Activated T-cell treated with anti-CD3 and anti-CD28 coated beads for 48 hours (primary cell): ENCODE data around the gene TAC3.
"Not testable (repeated sequence)": the region's sequence is repeated elsewhere in the genome, so short reads cannot be mapped to it uniquely, and the experiment has no call there.

ENCODE experiments used
- DNase-seq: peaks from one replicate; pipeline ENCODE4 v3.0.0-alpha.2; 2020; ENCODE audit warnings: low read depth

The TAC3 gene

DNA sequence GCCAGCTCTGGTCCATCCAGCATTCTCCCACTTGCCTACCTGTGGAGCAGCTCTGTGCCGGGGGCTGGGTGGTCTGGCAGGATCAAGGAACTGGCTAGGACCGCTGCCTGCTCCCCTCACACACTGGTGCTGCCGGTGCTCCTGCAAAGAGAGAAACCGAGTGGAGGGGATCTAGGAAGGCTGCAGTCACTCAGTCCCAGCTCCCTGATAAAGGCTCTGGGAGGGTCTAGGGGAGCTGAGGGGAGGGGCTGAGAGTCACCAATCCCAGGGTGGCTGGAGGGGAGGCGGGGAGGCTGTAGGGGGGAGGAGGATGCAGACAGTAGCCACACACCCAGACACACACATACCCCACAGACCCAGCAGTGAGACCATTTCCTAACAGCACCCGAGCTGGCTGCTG, at the start of gene TAC3:
TSS of gene TAC3 (minus strand) at position 182 of the 400 bp plus-strand sequence. CDS start 732 bp downstream, outside the sequence.
- no peak for DNase-seq

DNA sequence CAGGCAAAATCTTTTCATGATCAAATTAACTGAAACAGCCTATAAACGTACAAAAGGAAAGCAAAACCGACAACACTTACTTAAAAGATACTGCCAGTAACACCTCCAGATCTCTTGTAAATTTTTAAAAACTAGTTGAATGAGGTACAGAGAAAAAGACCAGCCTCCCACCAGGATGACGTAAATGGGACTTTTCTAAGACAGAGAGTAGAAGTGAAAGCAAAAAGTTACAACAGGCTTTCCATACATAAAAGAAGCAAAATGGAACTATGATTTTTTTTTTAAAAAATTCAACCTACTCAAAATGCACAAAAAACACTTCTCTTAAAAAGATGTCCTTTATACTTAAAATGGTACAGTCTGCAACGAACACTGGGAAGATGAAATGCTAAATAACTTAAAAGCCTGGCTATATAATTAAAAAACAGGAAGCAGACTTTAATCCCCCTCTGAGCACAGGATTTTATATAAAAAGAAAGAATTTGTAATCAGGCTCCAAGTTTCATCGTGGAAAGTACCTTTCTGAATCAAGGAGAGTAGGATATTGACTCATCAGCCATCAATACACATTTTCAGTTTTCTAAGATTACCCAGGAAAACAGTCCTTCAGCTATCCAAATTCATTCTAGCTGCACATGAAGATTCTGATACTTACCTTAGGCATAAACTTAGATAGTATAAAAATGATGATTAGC, 47.8 kb upstream of the TAC3 start:
- no peak for DNase-seq

DNA sequence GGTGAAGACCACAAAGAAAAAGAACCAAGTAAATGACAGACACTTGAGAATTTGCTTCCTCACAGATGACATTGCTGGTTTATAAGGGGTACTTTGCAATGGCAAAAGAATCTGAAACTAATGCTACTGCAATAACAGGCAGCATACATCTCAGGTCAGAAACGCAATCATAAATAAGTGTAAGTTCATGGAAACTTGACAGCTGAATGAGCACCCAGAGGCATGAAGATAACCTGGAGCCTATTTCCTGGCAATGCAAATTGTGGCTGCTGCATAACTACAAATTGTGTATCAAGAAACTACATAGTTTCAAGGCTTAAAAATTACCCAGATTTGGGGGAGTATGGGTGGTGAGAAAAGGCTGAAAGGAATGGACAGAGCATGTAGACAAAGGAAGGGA, 42.1 kb upstream of the TAC3 start:
- no peak for DNase-seq

DNA sequence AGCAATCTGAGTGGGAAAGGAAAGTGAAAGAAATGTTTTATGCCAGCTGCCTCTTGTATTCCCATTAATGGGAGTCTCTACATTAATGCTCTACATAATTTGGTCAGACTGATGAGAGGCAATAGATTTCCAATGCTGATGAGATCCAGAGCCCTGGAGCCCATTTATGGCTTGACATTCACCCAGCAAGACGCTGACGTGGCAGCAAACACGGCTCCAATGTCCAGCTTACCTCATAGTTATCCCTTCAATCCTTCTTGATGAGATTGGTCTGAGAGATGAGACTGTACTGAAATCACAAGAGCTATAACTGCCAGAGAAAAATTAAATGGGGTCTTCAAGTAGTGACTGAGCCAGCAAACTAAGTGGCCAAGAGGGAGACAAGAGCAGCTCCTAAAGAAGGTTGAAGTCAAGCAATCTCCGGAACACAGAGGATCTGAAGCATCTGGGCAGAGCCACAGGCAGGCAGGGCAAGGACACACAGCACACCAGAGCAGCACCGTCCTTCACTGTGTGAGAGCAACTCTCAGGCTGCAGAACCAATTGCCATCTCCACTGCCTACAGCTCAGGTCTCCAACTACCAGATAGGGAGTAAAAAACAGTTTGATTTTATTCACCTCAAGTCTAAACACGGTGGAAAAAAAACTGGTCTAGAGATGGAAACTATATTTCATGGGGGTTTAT, 40.9 kb upstream of the TAC3 start:
- no peak for DNase-seq

DNA sequence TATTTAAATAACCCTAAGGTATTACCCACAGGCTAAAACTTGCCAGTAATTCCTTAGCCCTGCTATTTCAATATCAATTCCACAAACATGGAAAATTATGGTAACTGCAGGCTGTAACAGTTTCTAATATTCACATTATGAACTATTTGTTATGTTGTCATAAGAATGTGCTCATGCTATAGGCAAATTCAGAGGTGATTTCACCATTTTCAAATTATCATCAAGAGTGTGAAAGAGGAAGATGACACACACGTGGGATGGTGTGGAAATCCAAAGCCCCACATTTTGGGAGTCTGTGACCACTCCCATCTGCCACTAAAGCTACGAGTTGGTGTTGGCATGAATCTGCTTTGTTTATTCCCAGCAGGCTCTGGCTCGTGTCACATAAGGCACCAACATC, 39.5 kb upstream of the TAC3 start:
- DNase-seq = no peak

DNA sequence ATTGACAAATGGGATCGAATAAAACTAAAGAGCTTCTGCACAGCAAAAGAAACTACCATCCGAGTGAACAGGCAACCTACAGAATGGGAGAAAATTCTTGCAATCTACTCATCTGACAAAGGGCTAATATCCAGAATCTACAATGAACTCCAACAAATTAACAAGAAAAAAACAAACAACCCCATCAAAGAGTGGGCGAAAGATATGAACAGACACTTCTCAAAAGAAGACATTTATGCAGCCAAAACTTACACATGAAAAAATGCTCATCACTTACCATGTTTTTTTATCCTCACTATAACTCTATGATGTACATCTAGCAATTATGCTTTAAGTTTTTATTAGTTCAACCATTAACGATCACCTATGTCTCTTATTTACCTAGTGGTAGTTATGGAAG, 37.6 kb upstream of the TAC3 start:
- not testable (repeated sequence) for DNase-seq

DNA sequence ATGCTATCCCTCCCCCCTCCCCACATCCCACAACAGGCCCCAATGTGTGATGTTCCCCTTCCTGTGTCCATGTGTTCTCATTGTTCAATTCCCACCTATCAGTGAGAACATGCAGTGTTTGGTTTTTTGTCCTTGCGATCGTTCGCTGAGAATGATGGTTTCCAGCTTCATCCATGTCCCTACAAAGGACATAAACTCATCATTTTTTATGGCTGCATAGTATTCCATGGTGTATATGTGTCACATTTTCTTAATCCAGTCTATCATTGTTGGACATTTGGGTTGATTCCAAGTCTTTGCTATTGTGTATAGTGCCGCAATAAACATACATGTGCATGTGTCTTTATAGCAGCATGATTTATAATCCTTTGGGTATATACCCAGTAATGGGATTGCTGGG, 36.8 kb upstream of the TAC3 start:
- DNase-seq = not testable (repeated sequence)

DNA sequence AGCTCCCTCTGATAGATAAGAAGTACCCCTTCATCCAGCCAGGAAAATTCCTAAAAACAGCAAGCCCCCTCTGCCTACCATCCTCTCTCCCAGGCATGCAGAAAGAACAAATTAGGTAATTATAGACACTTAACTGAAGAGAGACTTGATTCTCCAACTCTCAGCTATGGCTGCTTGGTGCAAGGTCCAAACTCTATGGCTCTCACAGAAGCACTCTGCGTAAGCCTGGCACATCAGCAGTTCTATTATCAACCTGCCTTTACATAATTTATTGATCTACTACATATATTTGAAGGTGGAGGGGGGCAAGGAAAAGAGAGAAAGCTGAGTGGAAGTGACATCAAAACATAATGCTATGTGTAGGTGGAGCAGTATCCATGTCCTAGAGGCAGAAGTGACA, 34.7 kb upstream of the TAC3 start:
- no peak for DNase-seq

DNA sequence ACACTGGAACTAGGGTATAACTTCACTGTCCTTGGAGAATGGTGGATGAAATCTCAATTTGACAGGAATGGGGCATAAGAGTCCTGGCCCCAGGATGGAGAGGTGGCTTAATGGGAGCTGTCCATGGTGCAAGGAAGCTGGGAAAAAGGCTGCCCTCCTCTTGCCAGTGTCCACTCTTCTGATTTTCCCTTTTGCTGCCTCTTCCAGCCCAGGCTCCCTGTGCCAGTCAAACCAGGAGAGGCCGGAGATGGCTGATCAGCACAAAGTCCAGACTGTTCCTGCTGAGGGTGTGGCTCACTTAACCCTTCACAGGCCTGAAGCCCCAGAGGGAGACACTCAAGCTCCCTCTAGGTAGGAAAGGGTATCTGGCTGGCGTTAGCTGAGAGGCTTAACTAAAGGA, 33.6 kb upstream of the TAC3 start, which contains the start of gene MYO1A:
TSS of gene MYO1A (minus strand) at position 240 of the 400 bp plus-strand sequence. CDS start 1,806 bp downstream, outside the sequence.
- DNase-seq = no peak

DNA sequence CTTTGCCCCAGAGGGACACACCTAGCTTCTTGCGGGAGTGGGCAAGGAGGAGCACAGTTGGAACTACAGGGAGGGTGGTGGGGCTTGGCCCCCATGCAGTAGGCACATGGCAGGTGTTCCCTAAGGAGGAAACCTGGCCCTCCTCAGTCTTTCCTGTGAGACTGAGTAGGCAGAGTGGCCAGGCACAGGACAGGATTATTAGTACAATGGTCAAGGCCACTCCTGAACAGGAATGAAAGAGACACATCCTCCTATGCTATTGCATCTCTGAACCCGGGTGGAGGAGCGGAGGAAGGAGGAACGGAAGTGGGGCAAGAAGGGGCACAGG, 32.8 kb upstream of the TAC3 start:
- no peak for DNase-seq

DNA sequence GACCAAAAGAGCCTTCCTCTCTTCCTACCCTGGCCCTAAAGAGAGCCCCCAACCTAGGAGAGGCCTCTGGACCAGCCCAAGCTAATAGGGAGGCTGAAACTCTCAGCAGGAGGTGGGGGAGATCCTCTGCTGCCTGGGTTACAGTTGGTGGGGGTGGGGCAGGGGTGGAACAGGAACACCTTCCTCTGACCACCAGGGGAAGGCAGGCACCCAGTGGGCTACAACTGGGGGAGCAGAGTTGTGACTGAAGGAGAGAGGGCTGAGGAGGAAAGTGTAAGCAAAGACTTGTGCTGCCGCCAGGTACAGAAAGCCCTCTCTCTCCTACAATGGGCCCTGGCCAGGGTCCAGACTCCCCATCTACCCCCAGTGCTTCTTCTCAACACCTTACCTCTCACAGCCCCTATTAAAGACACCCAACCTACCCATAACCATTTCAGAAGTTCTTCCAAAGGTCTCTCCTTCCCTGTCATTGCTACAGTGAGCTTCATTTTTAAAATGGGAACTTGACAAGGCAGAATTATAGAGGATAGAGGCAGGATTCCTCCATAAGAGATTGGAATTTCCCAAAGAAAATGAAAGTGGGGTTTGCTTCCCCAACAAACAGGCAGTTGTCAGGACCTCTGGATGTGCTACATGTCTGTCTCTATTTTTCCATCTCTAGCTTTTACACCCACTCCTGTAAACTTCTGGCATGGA, 32.2 kb upstream of the TAC3 start:
- no peak for DNase-seq

DNA sequence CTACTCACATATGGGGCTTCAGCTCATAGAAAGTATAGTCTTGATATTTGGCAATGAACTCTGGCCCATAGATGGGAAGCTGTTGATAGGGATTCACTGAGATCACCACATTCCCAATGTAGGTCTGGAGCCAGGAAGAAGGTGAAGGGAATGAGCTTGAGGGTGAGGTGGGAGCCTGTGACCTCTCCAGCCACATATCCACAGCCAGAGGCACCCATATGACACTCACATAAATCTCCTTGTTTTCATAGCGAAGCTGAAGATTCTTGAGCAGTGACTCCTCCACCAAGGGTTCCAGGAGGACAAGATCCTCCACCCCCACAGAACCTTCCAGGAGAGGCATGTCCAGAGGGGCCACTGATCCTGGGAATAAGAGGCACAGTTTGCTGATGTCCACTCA, 31.7 kb upstream of the TAC3 start:
- no peak for DNase-seq

DNA sequence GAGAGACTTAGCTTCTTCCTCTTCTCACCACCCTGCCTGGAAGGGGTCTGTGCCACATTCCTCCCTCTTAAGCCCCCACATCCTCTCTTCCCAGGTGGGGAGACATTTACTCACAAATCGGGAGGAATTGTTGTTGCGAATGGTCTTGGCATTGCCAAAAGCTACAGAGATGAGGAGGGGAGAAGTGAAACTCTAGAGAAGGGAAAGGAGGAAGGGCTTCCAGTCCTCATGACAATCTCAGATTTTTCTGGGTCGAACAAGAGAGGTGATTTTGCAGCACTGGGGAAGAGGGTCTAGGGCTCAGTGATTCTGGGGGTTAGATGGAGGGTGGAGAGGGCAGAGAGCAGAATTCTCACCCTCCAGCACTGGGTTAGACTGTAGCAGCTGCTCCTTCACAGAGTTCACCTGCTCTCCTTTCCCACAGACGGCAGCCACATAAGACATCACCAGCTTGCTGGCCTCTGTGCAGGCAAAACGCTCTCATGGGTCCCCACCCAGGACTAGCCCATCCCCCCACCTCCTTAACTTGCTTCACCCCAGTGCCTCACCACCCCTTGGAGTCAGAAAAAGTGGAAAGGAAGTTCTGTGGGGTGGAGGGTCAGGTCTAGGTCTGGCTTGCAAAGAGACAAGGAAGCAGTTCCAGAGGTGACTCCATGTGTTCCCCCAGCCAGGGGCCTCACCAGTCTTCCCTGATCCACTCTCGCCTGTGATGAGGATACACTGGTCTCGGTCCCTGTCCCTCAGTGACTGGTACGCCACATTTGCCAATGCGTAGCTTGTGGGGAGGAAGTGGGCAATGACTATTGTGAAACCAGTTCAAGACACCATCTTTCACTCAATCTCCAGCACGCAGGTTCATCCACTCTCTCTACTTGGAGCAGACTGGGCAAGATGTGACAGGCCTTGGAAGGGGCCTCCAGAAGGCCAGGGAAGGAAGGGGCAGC, 30.9 kb upstream of the TAC3 start:
- peak; percentile 56 for DNase-seq

DNA sequence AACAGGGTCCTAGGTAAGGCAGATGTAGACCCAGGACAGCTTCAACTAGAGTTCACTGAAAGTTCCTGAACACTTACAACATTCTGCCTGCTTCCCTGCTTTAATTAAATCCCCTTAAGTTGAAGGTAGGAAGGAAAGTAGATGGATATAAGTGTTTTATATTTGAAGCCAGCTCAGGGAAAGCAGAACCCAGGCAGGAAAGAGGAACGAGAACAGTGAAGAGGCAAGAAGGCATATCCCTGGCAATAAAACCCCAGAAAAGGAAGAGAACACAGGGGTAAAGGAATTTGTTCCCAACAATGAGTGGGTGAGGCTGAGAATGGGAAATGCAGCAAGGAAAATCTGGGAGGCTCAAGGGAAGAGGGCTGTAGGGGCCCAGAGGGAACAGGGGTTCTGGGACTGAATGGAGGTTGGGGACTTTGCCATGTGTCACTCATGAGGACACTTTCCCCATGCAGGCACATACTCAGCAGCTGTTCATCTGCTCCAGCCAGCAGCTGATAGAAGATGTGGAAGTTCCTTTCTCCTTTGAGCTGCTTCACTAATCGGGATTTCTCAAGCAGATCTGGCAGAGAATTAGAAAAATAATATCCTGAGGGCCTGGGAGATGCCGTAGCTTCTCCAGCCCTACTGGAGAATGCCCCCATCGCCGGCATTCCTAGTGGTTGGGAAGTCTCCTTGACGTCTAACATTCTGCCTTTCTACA, 29.9 kb upstream of the TAC3 start:
- DNase-seq = no peak

DNA sequence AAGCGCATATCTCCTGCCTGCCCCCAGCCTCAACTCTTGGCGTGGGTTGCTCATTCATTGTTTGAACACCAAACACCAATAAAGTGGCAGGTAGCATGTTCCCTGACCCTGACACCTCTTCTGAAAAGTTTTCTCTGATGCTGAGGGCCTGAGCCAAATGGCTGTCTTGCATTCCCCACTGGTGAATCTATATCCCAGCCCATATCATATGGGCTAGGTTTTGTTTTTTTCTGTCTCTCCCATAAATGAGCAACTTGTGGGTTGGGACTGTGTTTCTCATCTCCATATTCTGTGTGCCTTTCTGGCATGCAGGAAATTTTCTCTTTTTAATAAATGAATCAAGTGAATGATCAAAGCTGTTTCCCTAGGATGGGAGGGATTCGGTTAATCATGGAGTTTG, 28.6 kb upstream of the TAC3 start:
- DNase-seq = no peak

DNA sequence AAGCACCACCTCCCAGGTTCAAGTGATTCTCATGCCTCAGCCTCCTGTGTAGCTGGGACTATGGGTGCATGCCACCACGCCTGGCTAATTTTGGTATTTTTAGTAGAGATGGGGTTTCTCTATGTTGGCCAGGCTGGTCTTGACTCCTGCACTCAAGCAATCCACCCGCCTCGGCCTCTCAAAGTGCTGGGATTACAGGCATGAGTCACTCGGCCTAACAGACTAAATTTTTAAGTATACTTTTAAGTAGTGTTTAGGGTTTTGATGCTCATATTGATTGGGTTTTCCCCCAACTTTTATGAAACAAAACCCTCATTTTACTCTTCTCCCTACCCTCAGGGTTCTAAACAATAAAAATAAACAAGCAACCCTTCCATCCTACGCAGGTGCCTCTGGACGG, 28.1 kb upstream of the TAC3 start:
- DNase-seq = no peak

DNA sequence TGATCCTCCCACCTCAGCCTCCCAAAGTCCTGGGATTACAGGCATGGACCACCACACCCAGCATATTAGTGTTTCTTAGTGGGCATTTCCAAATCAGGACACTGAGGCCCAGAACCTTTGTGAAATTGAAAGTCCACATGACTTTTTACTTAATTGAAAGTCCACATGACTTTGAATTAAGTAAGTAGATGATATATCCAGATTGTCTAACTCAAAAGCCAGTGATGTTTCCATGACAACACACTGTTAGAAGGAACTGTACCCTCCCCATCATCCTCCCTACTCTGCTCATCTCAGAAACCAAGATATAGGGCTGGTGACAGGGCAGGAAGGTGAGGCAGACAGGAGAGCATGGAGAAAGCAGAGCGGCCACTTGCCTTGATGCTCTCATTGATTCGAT, 26.4 kb upstream of the TAC3 start:
- no peak for DNase-seq

DNA sequence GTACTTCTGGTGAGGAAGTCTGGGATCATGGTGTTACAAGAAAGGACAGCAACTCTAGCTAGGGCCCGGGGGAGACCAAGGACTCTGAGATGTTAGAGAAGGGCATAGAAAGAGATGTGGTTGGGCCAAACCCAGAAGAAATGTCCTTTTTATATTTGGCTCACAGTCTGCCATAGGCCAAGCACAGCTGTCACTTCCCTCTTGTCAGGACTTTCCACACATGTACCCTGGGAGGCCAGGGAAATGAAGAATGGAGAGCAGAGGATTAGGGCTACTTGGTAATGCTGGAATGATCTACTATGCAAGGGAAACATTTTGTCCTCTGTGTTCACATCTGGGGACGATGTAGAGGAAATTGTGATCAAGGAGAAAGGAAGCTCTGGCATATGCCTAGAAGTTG, 24.4 kb upstream of the TAC3 start:
- DNase-seq = no peak

DNA sequence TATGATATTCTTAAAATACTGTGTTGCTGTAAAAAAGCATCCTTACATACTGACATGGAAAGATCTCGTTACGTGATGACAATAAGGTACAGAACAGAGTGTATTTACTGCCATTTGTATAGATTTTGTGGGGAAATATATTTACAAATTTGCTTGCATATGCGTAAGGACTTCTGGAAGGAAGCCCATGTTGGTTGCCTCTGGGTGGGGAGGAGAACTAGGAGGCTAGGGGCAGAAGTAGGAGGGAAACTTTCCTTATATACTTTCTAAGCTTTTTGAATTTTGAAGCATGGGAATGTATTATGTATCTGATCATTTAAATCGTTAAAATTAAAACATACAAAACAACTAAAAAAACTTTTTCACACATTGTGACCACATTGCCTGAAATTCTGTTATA, 23.9 kb upstream of the TAC3 start:
- DNase-seq = no peak

DNA sequence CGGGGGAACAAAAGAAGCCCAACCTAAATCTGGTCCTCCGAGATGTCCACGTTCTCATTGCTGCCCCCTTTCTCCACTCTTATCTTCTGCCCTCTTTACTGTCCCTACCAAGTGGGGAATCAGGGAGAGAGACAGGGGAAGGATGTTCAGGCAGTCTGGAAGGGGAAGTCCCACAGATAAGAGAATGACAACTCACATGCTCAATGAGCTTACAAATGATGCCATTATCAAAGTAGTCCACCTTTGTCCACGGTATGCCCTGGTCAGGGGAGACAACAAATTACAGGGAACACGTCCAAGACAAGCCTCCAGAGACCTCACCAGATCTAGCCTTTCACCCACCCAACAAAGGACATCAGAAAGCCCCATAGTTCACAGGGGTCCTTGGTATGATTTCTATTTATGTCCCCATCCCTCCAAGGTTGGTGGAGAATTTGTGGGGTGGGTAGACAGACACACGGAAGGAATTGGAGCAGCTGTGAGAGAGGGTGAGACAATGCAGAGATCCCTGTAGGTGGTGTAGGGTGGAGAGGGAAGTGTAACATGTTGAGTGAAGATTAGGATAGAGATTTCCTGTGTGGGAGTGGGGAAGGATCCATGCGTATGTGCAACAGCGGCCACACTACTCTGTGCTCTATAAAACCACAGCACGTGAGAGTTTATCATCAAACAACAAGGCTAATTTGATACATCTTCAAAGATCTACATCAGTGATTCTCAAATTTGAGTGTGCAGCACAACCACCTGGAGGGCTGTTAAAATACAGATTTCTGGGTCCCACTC, 22.9 kb upstream of the TAC3 start:
- DNase-seq = no peak

DNA sequence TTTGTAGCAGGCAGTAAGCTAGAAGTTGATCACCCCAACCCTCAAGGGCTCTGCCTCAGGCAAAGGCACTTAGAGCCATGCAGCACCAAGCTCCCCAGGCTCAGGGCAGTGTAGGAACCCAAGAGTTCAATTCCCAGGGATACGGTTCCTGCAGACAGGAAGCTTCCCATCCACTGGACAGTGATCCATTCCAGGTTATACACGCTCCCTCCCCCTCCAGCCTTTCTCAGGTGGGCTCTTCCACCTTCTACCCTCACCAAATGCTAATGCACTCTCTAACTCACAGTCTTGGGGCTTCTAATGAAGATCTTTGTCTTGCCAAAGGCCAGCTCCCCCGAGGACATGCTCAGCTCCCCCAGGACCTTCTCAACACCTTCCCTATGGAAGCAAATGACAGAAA, 20.9 kb upstream of the TAC3 start:
- DNase-seq = no peak
